GM23338 (cell line): ENCODE results near the gene USP20.

Source experiments
- EZH2 ChIP-seq: fragments of 200-600 bp; sonication (generic); IDR thresholded peaks from one replicate; pipeline ENCODE4 v1.8.0; 2017; ENCODE audit warnings: antibody characterized with exemption, mild to moderate bottlenecking, low read depth; ENCODE audit not compliant: unreplicated experiment
- EZH2phosphoT487 ChIP-seq: fragments of 200-600 bp; sonication (generic); IDR thresholded peaks from one replicate; pipeline ENCODE4 v1.8.1; 2018; ENCODE audit warnings: antibody characterized with exemption; ENCODE audit not compliant: unreplicated experiment
- JUNB ChIP-seq: IDR thresholded peaks from one replicate; pipeline ENCODE4 v1.6.1; 2016; ENCODE audit warnings: antibody characterized with exemption; ENCODE audit not compliant: unreplicated experiment
- NANOG ChIP-seq: IDR thresholded peaks from 2 replicates; pipeline ENCODE4 v1.6.1; 2016; ENCODE audit warnings: antibody characterized with exemption, borderline replicate concordance
- POLR2AphosphoS5 ChIP-seq: IDR thresholded peaks from 2 replicates; pipeline ENCODE4 v1.6.1; 2016; ENCODE audit warnings: antibody characterized with exemption, low read depth
- REST ChIP-seq: IDR thresholded peaks from one replicate; pipeline ENCODE4 v1.6.1; 2018; ENCODE audit warnings: antibody characterized with exemption; ENCODE audit not compliant: unreplicated experiment
- ZNF331 ChIP-seq: fragments of 250-450 bp; sonication (Bioruptor Pico); IDR thresholded peaks from 2 replicates; pipeline ENCODE4 v1.5.0; 2020; ENCODE audit warnings: low read depth, mild to moderate bottlenecking, moderate library complexity
- TF ChIP-seq, protein P1 (sequence below), 2 experiments: fragments of 200-600 bp in 1 of 2; sonication (generic) in 1 of 2; conservative IDR thresholded peaks; 2 replicates each; pipeline versions ENCODE4 v1.5.1 to v1.6.1; 2016 to 2017; ENCODE audit warnings: antibody characterized with exemption in 2 of 2, low read depth in 2 of 2, mild to moderate bottlenecking in 2 of 2, moderate library complexity in 1 of 2

GRCh38 chr9:129871046-129871445 lies 35.8 kb downstream of the USP20 start:
- no peak for TF ChIP-seq EZH2
- TF ChIP-seq, protein P1, sequence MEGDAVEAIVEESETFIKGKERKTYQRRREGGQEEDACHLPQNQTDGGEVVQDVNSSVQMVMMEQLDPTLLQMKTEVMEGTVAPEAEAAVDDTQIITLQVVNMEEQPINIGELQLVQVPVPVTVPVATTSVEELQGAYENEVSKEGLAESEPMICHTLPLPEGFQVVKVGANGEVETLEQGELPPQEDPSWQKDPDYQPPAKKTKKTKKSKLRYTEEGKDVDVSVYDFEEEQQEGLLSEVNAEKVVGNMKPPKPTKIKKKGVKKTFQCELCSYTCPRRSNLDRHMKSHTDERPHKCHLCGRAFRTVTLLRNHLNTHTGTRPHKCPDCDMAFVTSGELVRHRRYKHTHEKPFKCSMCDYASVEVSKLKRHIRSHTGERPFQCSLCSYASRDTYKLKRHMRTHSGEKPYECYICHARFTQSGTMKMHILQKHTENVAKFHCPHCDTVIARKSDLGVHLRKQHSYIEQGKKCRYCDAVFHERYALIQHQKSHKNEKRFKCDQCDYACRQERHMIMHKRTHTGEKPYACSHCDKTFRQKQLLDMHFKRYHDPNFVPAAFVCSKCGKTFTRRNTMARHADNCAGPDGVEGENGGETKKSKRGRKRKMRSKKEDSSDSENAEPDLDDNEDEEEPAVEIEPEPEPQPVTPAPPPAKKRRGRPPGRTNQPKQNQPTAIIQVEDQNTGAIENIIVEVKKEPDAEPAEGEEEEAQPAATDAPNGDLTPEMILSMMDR (conservative IDR thresholded peaks at IDR 0.05; ENCODE audit: low read depth in 2 of 2) = no peak
- no peak for TF ChIP-seq JUNB
- TF ChIP-seq EZH2phosphoT487 = no peak
- TF ChIP-seq ZNF331 = no peak
- no peak for TF ChIP-seq POLR2AphosphoS5
- TF ChIP-seq REST = no peak
- no peak for TF ChIP-seq NANOG
